Sciatic nerve (tissue), 2 donors: ENCODE data around the gene FOXF1. TPM values are rescaled to one million over a fixed set of nuclear protein-coding genes. Genes with fewer than 3 reads are reported as not detected.

Experiments
- ATAC-seq: fragments of 200-7000 bp; cut with Tn5 transposase; one replicate; pipeline ENCODE4 v1.9.1; 2020; ENCODE audit warnings: mild to moderate bottlenecking, moderate library complexity
- DNase-seq: peaks from one replicate; pipeline ENCODE4 v3.0.0-alpha.2; 2020; ENCODE audit warnings: low spot score
- intact Hi-C: fragments of 100-400 bp; cut with DNase I; formaldehyde crosslinking; loops from one replicate; pipeline ENCODE4 v1.14.2; 2022
- total RNA-seq: library from RNA; stranded (reverse); fragmentation: NEBNext Ultra II Directional; extraction: Animal tissue kit (Norgen Biotek cat#: 25700); gene quantifications from one replicate; pipeline ENCODE4 v1.2.1, GENCODE V29; 2021
- donor health status: DM: no; HTN: no; CAD: no.
- donor health status: DM: no; HTN: no; CAD: no.

The FOXF1 gene
- total RNA-seq, 1 donor from 2014 or later, result 0.45 TPM

GRCh38 chr16:86545954-86546637 lies 35.8 kb downstream of the FOXF1 start:
- intact Hi-C loops, result no loop called here
- peak; percentile 55 for ATAC-seq

GRCh38 chr16:86546638-86547013 lies 36.3 kb downstream of the FOXF1 start:
- no peak for DNase-seq
- no peak for ATAC-seq
- intact Hi-C loops, result no loop called here

More at GRCh38 chr16:86545954-86546637, 35.8 kb downstream of the FOXF1 start:
- DNase-seq, result no peak

GRCh38 chr16:86547286-86547685 lies 37.0 kb downstream of the FOXF1 start:
- DNase-seq, result no peak
- intact Hi-C loops, result no loop called here
- ATAC-seq, result no peak

GRCh38 chr16:86549076-86549892 lies 39.0 kb downstream of the FOXF1 start:
- ATAC-seq (no peak), DNase-seq (no peak)
- intact Hi-C loops, result no loop called here

- no peak for DNase-seq
- intact Hi-C loops, result no loop called here
- no peak for ATAC-seq
Observed at GRCh38 chr16:86549893-86550190, 39.5 kb downstream of the FOXF1 start.

GRCh38 chr16:86550281-86550680 lies 40.0 kb downstream of the FOXF1 start:
- no peak for ATAC-seq
- intact Hi-C loops, result no loop called here
- DNase-seq, result no peak

GRCh38 chr16:86553356-86553755 lies 43.0 kb downstream of the FOXF1 start:
- intact Hi-C loops, result no loop called here
- DNase-seq (no peak), ATAC-seq (no peak)

GRCh38 chr16:86554599-86554916 lies 44.2 kb downstream of the FOXF1 start:
- intact Hi-C loops, result no loop called here
- ATAC-seq, result no peak
- DNase-seq, result no peak

GRCh38 chr16:86554917-86555703 lies 44.8 kb downstream of the FOXF1 start, which contains the start of gene MTHFSD:
Gene MTHFSD (minus strand): TSS chr16:86555235. CDS start chr16:86555184, 51 bp downstream.
- DNase-seq, result peak; percentile 98
- ATAC-seq, result peak; percentile 99
- intact Hi-C loops, result no loop called here

GRCh38 chr16:86555704-86556075 lies 45.4 kb downstream of the FOXF1 start:
- intact Hi-C loops, result no loop called here
- DNase-seq (peak; percentile 66), ATAC-seq (peak; percentile 12)

GRCh38 chr16:86556576-86556975 lies 46.2 kb downstream of the FOXF1 start:
- DNase-seq (no peak), ATAC-seq (no peak)
- intact Hi-C loops, result no loop called here

- intact Hi-C loops, result no loop called here
- no peak for ATAC-seq
- DNase-seq, result no peak
Observed at GRCh38 chr16:86557587-86557986, 47.3 kb downstream of the FOXF1 start.

GRCh38 chr16:86558355-86559193 lies 48.2 kb downstream of the FOXF1 start:
- intact Hi-C loops, result no loop called here
- ATAC-seq, result no peak

GRCh38 chr16:86559802-86560305 lies 49.5 kb downstream of the FOXF1 start:
- ATAC-seq, result no peak
- no peak for DNase-seq
- intact Hi-C loops, result loop anchor here (5.0 kb wide), 2 partner anchors 507 to 717 kb away; no protein-coding TSS in a partner anchor

More at GRCh38 chr16:86558355-86559193, 48.2 kb downstream of the FOXF1 start:
- DNase-seq, result no peak

GRCh38 chr16:86562356-86562755 lies 52.0 kb downstream of the FOXF1 start:
- ATAC-seq (no peak), DNase-seq (no peak)
- intact Hi-C loops, result loop anchor here (5.0 kb wide), 2 partner anchors 505 to 715 kb away; no protein-coding TSS in a partner anchor

GRCh38 chr16:86563469-86564345 lies 53.4 kb downstream of the FOXF1 start:
- peak; percentile 95 for DNase-seq
- intact Hi-C loops, result loop anchor here (5.0 kb wide), 2 partner anchors 504 to 714 kb away; no protein-coding TSS in a partner anchor
- peak; percentile 83 for ATAC-seq
